Epithelial cell of prostate (primary cell): Measurements from ENCODE around the gene CCDC33.

ENCODE experiments used
- DNase-seq: peaks from one replicate; pipeline ENCODE4 v3.0.0-alpha.2; 2011; ENCODE audit warnings: low read depth, low spot score
- H3K27ac ChIP-seq: fragments of 450-650 bp; 2 replicates; pipeline ENCODE4 v1.5.1; 2017; ENCODE audit warnings: mild to moderate bottlenecking

The CCDC33 gene

DNA sequence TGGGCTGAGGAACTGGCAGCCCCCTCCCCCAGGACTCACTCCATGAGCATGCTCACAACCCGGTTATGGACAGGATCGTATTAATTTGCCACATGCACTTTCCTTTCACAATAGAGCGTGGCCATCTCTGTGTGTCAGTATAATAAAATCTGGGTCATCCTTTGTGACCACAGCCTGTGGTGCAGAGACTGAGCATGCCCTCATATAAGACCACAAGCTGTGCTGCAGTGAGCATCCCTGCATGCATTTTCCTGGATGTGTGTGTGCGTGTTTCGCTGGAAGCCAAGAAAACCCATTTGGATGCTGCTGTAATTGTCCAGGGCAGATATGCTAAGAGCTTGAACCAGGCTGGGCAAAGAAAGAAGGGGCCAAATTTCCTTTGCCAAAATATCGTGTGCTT is 91.6 kb downstream of the CCDC33 start:
- no peak for DNase-seq

DNA sequence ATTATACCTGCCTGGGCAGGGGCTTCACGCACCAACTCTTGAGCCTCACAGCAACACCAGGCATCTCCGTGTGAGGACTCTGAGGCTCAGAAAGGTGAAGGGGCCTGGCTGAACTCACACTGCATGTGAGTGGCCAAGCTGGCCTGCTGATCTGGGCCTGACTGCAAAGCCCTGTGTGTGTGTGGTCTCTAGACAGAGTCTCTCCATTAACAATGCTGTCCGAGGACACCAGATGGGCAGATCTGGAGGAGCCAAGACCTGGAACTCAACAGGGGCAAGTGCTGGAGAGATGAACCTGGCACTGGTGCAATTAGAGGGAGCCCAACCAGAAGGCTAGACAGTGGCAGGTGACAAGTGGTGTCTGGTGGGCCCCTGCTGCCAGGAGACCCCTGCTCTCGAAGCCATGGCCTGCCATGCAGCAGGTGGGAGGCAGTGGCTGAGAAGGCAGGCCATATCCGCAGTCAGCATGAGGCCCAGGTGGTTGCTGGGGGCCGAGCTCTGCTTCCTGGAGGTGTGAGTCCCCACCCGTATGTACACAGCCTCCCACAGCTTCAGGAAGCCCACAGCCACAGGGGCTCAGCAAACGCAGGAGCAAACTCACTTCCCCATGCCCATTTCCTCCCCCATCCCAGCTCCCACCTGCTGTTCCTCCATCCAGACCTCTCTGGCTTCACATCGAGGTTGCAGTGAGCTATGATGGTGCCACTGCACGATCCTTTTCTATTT is 92.4 kb downstream of the CCDC33 start:
- H3K27ac ChIP-seq = no peak overlapping the region
- DNase-seq = no peak

More for the DNA sequence above, 91.6 kb downstream of the CCDC33 start:
- no peak overlapping the region for H3K27ac ChIP-seq

DNA sequence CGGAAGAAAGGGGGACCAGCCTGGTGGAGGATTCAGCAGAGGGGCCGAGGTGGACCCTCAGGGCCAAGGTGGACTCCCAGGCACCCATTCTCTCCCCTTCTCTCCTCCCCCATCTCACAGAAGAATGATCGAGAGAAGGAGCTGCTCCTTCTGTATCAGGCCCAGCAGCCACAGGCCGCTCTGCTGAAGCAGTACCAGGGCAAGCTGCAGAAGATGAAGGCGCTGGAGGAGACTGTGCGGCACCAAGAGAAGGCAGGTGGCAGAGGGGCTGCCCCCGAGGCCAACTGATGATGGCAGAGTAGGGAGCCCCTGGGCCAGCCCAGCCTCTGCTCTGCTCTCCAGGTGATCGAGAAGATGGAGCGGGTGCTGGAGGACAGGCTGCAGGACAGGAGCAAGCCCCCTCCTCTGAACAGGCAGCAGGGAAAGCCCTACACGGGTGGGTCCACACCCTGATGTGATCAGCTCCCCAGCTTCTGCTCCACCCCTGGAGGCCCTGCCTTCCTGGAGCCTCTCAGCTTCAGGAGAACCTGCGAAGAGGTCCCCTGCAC is 94.8 kb downstream of the CCDC33 start:
- no peak for DNase-seq

DNA sequence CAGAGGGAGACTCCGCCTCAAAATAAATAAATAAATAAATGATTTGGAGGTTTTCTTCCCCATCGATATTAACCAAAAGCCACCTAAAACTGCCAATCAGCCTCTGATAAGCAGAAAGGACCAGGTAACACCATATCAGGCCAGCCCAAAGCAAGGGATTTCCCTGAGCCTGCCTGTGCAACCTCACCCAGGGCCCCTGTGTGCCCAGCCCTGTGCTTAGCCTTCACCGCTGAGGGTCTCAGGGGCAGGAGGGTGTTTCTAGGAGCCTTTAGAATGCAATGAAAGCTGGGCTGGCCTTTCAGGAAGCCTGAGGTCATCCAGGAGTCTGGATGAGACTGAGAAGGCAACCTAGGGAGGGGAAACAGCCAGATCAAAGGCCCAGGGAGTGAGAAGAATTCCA is 95.9 kb downstream of the CCDC33 start:
- no peak overlapping the region for H3K27ac ChIP-seq
- DNase-seq = no peak

More for the DNA sequence above, 94.8 kb downstream of the CCDC33 start:
- no peak overlapping the region for H3K27ac ChIP-seq

DNA sequence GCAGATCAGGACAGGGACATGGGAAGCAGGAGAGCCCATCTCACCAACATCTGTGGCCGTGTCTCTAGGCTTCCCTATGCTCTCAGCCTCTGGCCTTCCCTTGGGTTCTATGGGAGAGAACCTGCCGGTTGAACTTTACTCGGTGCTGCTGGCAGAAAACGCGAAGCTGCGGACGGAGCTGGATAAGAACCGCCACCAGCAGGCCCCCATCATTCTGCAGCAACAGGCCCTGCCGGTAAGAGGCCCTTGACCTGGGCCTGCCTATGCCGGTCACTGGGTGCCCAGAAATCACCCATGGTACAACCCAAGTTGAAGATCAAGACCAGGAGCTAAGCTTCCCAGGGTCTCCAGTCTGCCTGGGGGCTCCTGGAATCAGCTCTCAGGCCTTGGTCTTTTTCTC is 96.5 kb downstream of the CCDC33 start:
- no peak for DNase-seq

DNA sequence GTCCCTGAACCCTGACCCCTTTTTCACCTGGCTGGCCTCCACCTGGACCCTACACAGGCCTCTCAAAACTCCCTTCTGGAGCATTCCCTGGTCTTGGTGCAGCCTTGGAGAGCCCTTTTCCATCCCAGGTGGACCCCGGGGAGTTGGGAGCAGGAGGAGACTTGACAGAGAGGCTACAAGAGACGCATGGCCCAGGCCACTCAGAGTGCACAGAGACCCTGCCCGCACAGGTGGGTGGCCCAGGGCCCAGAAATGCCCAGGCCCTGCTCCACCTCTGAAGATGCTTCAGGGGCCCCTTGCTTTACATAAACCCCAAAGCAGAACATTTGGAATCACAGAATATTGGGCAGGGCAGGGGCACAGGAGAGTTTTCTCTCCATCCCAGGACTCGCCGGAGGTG is 97.0 kb downstream of the CCDC33 start:
- no peak overlapping the region for H3K27ac ChIP-seq
- no peak for DNase-seq

More for the DNA sequence above, 96.5 kb downstream of the CCDC33 start:
- H3K27ac ChIP-seq = no peak overlapping the region

DNA sequence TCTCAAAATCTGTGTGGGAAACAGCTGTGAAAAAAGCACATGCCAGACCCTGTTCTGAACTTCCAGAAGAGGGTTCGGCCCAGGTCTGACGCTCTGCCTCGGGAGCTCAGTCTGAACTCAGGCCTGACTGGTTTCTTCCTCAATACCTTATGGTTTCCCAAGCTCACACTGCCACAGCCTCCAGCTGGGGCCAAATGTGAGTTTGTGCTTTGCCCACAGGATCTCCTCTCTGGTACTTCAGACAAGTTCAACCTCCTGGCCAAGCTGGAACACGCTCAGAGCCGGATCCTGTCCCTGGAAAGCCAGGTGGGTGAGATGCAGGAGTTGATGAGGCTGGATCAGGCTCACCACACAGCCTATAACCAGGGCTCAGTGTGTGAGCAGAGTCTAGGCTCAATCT is 97.5 kb downstream of the CCDC33 start:
- no peak for DNase-seq
- no peak overlapping the region for H3K27ac ChIP-seq

DNA sequence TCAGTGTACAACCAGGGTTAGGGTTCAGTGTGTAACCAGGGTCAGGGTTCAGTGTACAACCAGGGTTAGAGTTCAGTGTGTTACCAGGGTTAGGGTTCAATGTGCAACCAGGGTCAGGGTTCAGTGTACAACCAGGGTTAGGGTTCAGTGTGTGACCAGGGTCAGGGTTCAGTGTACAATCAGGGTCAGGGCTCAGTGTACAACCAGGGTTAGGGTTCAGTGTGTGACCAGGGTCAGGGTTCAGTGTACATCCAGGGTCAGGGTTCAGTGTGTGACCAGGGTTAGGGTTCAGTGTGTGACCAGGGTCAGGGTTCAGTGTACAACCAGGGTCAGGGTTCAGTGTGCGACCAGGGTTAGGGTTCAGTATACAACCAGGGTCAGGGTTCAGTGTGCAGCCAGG is 98.0 kb downstream of the CCDC33 start:
- no peak for DNase-seq
- H3K27ac ChIP-seq = no peak overlapping the region

DNA sequence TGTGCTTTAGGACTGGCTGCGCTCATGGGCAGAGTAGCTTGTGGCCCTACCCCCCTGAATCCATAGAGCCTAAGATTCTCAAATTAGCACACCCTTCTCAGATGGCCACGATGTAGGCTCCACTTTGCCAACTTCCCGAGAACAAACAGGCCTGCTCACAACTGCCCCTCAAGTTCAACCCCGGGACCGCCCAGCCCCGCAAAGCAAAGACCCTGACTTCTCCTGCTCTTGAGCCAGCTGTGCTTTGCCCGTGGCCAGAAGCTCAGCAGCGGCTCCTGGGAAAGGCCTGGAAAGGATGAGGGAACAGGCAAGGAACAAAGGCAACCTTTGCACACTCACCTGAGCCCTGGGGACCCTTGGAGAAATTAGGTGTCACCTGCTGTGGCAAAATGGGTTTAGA is 99.3 kb downstream of the CCDC33 start:
- no peak overlapping the region for H3K27ac ChIP-seq
- DNase-seq = no peak

DNA sequence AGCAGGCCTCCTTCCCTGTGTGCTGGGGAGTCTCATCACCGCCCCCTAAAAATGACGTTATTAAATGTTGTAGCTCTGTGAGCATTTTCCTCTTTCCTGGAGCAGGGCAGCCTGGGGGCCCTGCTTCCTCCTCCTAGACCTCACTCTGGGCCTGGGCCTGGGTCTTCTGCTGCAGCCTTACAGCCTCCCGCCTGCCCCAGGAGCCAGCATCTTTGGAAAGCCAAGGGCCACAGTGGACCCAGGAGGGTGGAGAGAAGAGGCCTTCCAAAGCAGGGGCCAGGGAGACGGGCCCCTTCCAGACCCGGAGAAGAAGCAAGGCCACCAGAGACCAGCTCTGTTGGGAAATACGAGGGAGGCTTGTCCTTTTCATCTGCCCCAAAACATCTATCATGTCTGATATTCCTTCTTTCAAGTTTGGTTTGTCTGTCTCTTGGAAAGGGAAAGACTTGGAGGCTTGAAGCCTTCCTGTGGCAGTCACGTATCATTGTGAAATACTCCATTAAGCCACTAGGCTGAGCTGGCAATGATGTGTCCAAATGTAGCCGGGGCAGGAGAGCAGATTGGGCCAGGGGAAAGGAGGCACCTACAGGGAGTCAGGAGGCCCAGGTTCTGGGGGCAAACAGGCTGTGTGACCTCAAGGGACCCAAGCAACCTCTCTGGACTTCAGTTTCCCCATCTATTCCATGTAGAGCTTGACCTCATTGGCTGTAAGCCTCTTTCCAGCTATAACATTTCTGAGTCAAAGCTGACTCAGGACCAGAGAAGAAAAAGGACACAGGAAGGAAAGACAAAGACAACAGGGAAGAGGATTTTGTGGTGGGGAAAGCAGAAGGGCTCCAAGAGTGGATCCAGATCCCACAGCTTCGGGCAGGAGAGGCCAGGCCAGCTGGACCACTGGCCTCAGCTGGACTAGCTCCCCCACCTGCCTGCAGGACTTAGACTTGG is 100.2 kb downstream of the CCDC33 start:
- DNase-seq = no peak
- H3K27ac ChIP-seq = no peak overlapping the region

DNA sequence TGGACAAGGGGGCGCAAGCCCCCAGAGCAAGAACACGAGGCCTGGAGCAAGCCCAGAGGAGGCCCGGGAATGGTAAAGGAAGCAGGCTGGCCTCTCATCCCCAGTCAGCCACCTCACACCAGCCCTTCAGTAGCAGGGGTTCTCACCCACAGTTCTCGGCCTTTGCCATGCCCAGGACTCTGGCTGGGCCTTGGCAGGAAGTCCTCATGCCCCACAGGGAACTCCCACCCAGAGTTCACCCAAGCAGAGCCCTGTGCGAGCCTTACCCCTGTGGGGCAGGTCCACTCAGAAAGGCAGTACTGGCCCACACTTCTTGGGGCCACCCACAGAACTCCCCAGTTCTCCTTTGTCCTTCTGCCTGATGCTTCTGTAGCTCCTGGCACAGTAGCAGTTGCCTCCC is 101.0 kb downstream of the CCDC33 start:
- DNase-seq = no peak
- no peak overlapping the region for H3K27ac ChIP-seq

DNA sequence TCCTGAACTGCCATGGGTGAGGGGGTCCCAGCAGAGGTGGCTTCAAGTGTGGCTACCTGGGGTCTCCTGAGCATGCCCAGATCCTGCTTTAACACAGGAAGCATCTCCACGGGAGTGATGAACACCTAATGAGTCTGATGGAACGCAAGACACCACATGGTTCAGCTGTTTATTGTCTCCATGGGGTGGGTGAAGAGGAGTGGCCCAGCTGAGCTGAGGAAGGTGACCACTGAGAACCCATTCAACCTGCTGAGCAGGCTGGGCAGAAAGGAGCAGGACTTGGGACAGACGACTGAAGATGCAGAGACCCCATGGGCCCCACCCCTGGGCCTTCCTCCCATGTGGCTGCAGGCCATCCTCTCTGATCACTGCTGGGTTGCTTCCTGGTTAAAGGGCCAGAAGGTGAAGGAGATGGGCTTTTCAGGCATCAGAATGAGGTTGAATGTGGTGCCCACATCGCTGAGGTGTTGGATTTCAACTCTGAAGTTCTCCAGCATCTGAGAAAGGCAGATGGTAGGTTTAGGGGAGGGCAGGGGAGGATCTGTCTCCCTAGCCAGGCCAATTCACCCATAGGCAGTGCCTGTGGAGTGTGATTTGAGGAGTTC is 101.6 kb downstream of the CCDC33 start:
- no peak for DNase-seq

DNA sequence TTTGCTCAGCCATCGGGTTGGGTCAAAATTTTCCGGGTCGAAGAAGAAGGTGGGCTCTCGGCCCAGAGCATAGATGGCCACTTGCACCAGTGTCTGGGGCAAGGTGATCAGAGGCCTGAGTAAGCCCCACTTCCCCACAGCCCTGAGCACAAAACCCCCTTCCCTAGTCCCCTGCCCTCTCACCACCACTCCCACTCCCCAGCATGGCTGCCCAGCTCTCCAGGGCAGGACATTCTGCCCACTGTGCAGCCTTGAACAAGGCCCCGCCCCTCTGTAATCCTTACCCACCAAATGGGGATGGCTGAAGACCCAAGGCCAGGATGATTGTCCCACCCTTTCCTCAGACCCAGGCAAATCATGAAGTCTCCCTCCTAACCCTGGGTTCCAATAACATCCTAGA is 102.5 kb downstream of the CCDC33 start:
- no peak for DNase-seq
- no peak overlapping the region for H3K27ac ChIP-seq

More for the DNA sequence above, 101.6 kb downstream of the CCDC33 start:
- H3K27ac ChIP-seq = no peak overlapping the region

DNA sequence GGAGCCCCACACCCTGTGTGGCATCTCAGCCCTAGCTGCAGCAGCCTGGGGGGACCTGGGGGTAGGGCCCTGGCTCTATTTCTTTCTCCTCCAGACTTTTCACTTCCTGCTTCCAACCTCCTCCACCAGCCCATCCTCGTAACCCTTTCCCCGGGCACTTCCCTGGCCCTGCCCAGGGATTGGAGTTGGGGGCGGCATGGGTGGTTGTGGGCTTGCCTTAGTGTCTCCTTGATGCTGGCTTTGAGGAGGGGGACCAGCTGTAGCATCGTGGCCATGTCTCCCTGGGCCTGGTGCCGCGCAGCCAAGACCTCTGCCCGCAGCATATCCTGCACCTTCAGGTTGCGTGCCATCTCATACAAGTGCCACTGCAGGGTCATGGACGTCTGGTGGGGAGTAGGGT is 103.2 kb downstream of the CCDC33 start:
- no peak for DNase-seq

DNA sequence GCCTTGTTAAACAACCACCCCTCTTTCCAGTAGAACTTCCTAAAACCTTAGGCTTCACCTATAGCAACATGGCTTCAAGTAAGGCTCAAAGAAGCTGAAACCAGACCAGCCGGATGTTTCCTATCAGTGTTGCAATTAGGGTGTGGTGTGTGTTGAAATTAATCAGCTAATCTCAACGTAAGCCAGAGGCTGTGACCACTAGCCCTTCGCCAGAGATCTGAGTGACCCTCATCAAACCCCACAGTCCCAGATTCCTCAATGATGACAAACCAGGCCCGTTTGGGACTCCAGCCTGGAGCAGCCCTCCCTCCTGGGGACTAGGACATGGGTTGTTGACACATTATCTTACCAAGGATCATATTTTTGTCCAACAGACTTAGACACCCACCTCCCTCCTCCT is 104.0 kb downstream of the CCDC33 start:
- no peak overlapping the region for H3K27ac ChIP-seq
- DNase-seq = no peak

More for the DNA sequence above, 103.2 kb downstream of the CCDC33 start:
- H3K27ac ChIP-seq = no peak overlapping the region

DNA sequence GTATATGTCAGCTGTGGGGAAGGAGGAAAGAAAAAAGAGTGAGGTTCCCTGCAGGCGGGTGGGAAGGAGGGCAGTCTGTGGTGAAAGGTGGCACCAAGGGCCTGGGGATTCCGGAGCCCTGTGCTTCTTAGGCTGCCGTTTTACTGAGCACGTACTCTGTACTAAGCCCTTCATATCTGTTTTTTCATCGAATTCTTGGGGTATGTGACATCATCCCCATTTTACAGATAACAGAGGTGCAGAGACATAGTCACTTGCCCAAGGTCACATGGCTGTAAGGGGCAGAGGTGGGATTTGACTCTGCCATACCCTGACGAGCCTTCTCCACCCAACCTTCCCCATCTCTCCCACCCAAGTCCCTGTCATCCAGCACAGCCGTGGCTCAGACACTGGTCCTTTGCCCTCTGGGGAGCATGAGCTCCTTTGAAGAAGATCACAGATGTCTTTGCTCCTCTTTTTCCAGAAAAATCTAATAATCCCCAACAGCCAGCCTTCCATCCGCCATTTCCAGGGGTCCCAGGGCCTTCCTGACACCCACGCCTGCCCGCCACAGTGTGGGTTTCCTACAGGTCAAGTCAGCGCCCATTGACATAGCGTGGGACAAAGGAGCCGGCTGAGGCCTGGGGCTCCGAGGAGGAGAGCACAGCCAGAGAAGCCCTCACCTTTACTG is 107.1 kb downstream of the CCDC33 start:
- no peak overlapping the region for H3K27ac ChIP-seq
- no peak for DNase-seq

DNA sequence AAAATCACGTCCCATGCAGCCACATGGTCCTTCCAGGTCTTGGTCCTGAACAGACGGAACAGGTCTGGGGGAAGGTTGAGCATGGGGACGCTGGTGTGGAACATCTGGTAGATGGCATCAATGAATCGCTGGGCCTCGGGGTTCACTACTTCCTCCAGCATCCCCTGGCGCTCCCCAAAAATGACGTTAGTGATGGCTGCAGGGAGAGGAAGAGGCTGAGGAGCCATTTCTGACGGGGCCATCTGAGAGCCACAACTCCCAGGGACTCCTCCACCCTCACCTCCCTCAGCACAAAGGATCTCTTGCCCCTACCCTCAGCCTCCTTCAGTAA is 107.6 kb downstream of the CCDC33 start:
- no peak overlapping the region for H3K27ac ChIP-seq
- DNase-seq = no peak

DNA sequence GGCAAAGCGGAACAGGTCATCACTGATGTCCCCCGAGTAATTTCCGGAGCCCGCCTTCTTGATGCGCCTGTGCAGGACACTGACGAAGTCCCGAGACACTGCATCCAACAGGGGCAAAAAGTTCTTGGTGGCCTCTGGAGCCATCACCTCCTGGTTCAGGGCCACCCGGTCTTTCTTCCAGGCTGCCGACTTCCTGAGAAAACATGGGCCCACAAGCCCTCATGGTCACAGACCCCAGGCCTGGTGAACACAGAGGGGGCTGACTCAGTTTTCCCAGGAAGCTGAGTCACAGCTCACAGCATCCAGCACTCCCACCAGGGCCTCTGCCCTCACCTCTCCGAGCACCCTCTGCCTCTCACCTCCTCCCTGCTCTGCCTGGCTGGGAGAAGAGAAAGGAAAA is 108.9 kb downstream of the CCDC33 start:
- H3K27ac ChIP-seq = no peak overlapping the region
- no peak for DNase-seq

DNA sequence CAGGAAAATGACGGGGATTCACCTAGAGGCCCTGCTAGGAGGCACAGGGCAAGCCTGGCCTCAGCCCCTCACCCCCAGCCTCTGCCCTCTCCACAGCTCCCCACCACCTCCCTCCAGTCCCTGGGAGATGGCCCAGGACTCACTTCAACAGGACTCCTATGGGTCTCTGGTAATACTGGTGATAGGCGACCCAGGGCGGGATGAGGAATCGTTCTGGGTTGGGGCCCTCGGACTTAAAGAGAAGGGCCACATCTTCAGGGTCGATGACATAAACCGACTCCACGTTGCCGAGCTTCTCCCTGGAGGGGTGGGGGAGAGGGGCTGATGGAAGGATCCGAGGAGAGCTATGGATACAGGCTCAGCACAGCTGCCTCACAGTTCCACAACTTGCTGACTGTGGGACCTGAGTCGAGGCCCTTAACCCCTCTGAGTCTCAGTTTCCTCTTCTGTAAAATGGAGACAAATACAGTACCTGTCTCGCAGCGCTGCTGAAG is 111.7 kb downstream of the CCDC33 start:
- no peak for DNase-seq

DNA sequence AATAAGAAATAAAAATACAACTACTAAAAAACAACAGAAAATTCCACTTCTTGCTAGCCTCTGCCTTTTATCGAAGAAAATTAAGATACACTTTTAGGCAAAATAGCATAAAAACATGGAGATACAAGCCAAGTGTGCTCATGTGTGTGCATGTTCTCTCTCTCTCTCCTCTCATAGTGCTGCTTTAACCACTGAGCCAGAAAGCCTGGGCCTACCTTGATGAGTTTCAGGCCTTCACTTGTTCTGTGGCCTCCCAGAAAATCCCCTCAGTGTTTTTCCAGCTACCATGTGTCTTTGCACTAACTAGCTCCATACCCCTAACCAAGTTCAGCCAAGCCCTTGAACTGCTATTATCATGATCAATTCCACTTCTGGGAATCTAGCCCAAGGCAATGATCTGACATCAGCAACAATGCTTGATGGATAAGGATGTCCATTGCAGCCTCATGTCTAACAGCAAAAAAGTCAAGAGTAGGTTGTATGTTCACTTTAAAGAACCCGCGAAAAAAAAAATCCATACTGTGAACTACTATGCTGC is 113.2 kb downstream of the CCDC33 start:
- H3K27ac ChIP-seq = no peak overlapping the region
- no peak for DNase-seq

More for the DNA sequence above, 111.7 kb downstream of the CCDC33 start:
- H3K27ac ChIP-seq = no peak overlapping the region
